ENCODE measurements around the gene CNOT4. TPM values are rescaled to one million over a fixed set of nuclear protein-coding genes. Genes with fewer than 3 reads are reported as not detected.

The CNOT4 gene
- total and polyA plus RNA-seq, 10 of the 15 experiments (the other 5 are each of a cell fraction or from before 2014, with no cell fraction given): 9.4 to 29.6 (median 16.6) TPM

DNA sequence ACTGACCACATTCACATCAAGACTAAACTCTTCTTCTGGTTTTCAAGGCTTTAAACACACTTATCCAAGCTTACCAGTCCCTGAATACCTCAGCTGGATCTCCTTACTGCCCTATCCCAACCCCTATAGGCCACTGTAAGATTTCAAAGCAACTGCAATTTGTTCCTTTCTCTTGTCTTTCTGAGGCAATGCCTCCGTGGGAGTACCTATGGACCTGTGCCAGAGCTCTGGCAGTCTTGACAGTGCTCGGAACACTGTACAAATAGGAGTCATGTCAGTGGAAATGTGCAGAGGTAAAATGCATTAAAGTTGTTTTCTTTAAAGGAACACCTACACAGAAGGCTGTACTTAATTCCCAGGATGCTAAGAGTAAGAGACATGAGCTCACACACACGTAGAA, 124.7 kb downstream of the CNOT4 start (continued):
- TF ChIP-seq ZBED1 (IDR thresholded peaks at IDR 0.05; ENCODE audit: borderline replicate concordance) (no peak), SMAD1 (IDR thresholded peaks at IDR 0.05; ENCODE audit: low read depth, partially characterized antibody) (no peak)

DNA sequence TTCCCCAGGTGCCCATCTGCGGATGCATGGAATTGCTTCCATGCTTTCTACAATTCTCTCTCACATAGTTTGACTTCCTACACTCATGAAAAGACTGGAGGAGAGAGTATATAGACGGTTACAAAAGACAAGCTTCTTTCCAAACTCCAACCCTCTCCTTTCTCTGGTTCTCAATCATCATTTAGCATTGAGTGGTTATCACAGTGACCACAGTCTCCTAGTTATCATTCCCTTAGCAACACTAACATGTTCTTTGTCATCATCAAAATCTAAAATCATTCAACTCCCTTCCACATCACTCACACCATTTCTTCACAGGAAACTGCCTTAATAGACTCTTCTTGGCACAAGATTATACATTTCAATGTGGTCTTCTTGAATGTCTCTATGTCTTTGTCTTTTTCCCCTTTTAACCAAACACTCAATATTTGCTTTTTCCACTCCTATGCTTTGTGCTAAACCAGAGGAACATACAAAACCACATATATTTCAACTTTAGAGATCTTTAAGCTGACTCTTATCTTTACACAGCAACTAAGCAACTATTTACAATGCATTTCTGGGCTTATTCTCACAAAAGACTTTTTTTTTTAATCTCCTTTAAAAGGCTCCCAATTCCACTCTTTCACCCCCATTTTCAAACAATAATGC, 126.3 kb downstream of the CNOT4 start:
- CTCF ChIA-PET: no interaction called here
- H4K20me1 ChIP-seq (ENCODE audit: control insufficient read depth, insufficient read depth): no peaks in the 10 kb centered on the region
- TF ChIP-seq, protein P1, sequence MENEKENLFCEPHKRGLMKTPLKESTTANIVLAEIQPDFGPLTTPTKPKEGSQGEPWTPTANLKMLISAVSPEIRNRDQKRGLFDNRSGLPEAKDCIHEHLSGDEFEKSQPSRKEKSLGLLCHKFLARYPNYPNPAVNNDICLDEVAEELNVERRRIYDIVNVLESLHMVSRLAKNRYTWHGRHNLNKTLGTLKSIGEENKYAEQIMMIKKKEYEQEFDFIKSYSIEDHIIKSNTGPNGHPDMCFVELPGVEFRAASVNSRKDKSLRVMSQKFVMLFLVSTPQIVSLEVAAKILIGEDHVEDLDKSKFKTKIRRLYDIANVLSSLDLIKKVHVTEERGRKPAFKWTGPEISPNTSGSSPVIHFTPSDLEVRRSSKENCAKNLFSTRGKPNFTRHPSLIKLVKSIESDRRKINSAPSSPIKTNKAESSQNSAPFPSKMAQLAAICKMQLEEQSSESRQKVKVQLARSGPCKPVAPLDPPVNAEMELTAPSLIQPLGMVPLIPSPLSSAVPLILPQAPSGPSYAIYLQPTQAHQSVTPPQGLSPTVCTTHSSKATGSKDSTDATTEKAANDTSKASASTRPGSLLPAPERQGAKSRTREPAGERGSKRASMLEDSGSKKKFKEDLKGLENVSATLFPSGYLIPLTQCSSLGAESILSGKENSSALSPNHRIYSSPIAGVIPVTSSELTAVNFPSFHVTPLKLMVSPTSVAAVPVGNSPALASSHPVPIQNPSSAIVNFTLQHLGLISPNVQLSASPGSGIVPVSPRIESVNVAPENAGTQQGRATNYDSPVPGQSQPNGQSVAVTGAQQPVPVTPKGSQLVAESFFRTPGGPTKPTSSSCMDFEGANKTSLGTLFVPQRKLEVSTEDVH (IDR thresholded peaks at IDR 0.05; ENCODE audit: low read depth, partially characterized antibody): no peak
- no peak for TF ChIP-seq MTA3 (IDR thresholded peaks at IDR 0.05; ENCODE audit: borderline replicate concordance, low read length)
- 100% methylated on average over 2 of the region's 2 CpGs for WGBS (ENCODE audit: insufficient coverage, insufficient replicate concordance, low lambda C conversion rate, missing lambda C conversion rate)
- H3K9ac ChIP-seq (ENCODE audit: control insufficient read depth, insufficient read depth, low read length): no peak overlapping the region
- RAD21 ChIA-PET (ENCODE audit: unreplicated experiment): no interaction called here
- in situ Hi-C loops (cut with MboI): no loop called here
- H3K27ac ChIP-seq (ENCODE audit: control insufficient read depth, insufficient read depth): no peak overlapping the region
- H2AFZ ChIP-seq (ENCODE audit: control insufficient read depth, low read depth, low read length): no peak overlapping the region
- SMC1A ChIA-PET (ENCODE audit: uncharacterized antibody, unreplicated experiment): no interaction called here
- POLR2A ChIA-PET: no interaction called here
- intact Hi-C loops (cut with micrococcal nuclease; ENCODE audit: unreplicated experiment): no loop called here
- no peaks in the 10 kb centered on the region for H3K9me3 ChIP-seq (replicated peaks; ENCODE audit: control insufficient read depth, insufficient read depth, low read length)
- no peak for ATAC-seq
- no TSS peak for BruUV-seq (replicated peaks)
- no peak overlapping the region for H3K4me2 ChIP-seq (ENCODE audit: control insufficient read depth, insufficient read depth)
- no peaks in the 10 kb centered on the region for H3K79me2 ChIP-seq (ENCODE audit: control insufficient read depth, insufficient read depth, low read length)
- H3K4me1 ChIP-seq (ENCODE audit: control insufficient read depth, insufficient read depth, low read length): no peaks in the 10 kb centered on the region
- no peaks in the 10 kb centered on the region for H3K27me3 ChIP-seq (replicated peaks in 1 of 2; ENCODE audit: control insufficient read depth in 2 of 2, insufficient read depth in 2 of 2, low read length in 1 of 2)
- peaks cover 0 to 3% of the 10 kb centered on the region in 2 experiments; a peak in 1 of 4 replicates for H3K36me3 ChIP-seq (ENCODE audit: control insufficient read depth in 2 of 2, insufficient read depth in 2 of 2, low read length in 1 of 2)
- FAIRE-seq: no peak
- DNase-seq (ENCODE audit: low read depth, low spot score): no peak
- H3K4me3 ChIP-seq: no peak overlapping the region

Measured in GM12878 (cell line).